ENCODE measurements around the gene MPDZ. TPM values are rescaled to one million over a fixed set of nuclear protein-coding genes. Genes with fewer than 3 reads are reported as not detected.
A peak's percentile ranks its signal among the peaks of the same experiment; 100 is the strongest.

Gene MPDZ
- total and polyA plus RNA-seq, 4 donors: 19.3 to 113 (median 62.8) TPM

DNA sequence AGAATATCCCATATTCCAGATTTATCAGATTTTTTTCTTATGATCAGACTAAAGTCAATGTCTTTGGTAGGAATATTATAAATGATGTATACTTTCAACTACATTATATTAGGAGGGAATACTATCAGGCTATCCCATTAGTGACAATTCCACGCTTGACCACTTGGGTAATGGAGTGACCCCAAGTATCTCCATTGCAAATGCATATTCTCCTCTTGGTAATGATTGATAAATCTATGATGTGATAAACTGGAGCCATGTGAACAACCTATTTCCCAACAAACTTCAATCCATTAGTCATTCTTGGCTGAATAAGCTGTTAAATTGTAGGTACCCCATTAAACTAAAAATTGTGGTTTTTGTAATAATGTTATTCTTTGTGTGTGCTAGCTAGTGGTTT is 12.2 kb upstream of the MPDZ start:
- H3K27me3 ChIP-seq (ENCODE audit: control insufficient read depth in 1 of 2, insufficient read depth in 2 of 2, low read length in 1 of 2): no peaks in the 10 kb centered on the region
- WGBS, 2 donors: 95 to 100% methylated on average over 1 of the region's 1 CpG
- no peak overlapping the region for H3K27ac ChIP-seq (ENCODE audit: low read depth in 1 of 2, low read length in 2 of 2)
- no peaks in the 10 kb centered on the region for H3K4me1 ChIP-seq (ENCODE audit: control insufficient read depth in 1 of 2, insufficient read depth in 2 of 2, low read length in 2 of 2)
- no peak overlapping the region for H3K4me3 ChIP-seq (ENCODE audit: low read length in 2 of 2)
- intact Hi-C loops (cut with DNase I): no loop called here
- H3K9me3 ChIP-seq (ENCODE audit: control insufficient read depth, low read length): no peaks in the 10 kb centered on the region
- no peak for DNase-seq
- no peaks in the 10 kb centered on the region for H3K36me3 ChIP-seq (ENCODE audit: control insufficient read depth in 1 of 2, insufficient read depth in 2 of 2, low read length in 1 of 2)
- no peak for ATAC-seq (ENCODE audit: low FRiP score)

DNA sequence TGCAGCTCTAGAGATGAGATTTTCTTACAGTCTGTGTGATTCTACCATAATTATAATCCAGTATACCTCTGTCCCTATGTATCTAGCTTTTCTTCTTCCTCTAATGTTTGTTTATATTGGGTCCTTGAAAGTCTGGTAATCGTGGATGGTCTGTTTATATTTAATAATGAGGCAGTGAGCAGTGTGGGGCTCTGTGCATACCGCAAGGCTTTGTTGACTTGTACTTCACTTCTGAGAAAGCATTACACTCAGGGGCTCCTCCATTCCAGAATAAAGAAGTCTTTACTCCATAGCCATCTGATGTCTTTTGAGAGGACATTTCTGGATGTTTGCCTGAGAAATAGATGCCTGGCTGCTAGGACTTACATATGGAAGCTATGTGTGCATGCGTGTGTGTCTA is 4.5 kb upstream of the MPDZ start:
- ATAC-seq (ENCODE audit: low FRiP score): no peak
- no peak for DNase-seq
- intact Hi-C loops (cut with DNase I): no loop called here
- WGBS, 2 donors: 71 to 72% methylated on average over 3 of the region's 3 CpGs
- H3K27ac ChIP-seq (ENCODE audit: low read depth in 1 of 2, low read length in 2 of 2): no peak overlapping the region
- no peaks in the 10 kb centered on the region for H3K36me3 ChIP-seq (ENCODE audit: control insufficient read depth in 1 of 2, insufficient read depth in 2 of 2, low read length in 1 of 2)
- H3K9me3 ChIP-seq (ENCODE audit: control insufficient read depth, low read length): no peaks in the 10 kb centered on the region
- no peaks in the 10 kb centered on the region for H3K4me1 ChIP-seq (ENCODE audit: control insufficient read depth in 1 of 2, insufficient read depth in 2 of 2, low read length in 2 of 2)
- H3K4me3 ChIP-seq (ENCODE audit: low read length in 2 of 2): no peak overlapping the region
- no peaks in the 10 kb centered on the region for H3K27me3 ChIP-seq (ENCODE audit: control insufficient read depth in 1 of 2, insufficient read depth in 2 of 2, low read length in 1 of 2)

DNA sequence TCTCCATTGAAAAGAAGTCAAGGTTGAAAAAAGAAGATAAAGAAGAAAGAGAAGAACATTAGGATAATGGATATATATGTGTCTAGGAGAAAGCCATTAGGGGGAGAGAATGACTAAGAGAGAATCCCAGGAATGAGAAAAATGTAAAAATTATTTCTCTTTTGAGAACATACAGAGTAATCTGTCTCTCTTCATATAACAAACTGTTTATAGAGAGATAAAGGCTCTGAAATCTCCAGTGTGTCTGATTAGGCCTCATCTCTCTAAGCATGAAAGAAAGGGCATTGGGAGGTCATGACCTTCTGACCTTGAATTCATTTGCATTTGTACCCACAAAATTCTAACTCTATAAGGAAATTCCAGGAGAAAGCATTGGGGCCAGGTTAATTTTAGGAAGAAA is 3.5 kb upstream of the MPDZ start:
- H3K9me3 ChIP-seq (ENCODE audit: control insufficient read depth, low read length): no peaks in the 10 kb centered on the region
- DNase-seq (no peak), ATAC-seq (ENCODE audit: low FRiP score) (no peak)
- H3K27ac ChIP-seq (ENCODE audit: low read depth in 1 of 2, low read length in 2 of 2): no peak overlapping the region
- no peaks in the 10 kb centered on the region for H3K27me3 ChIP-seq (ENCODE audit: control insufficient read depth in 1 of 2, insufficient read depth in 2 of 2, low read length in 1 of 2)
- intact Hi-C loops (cut with DNase I): no loop called here
- no peaks in the 10 kb centered on the region for H3K4me1 ChIP-seq (ENCODE audit: control insufficient read depth in 1 of 2, insufficient read depth in 2 of 2, low read length in 2 of 2)
- H3K4me3 ChIP-seq (ENCODE audit: low read length in 2 of 2): no peak overlapping the region
- no peaks in the 10 kb centered on the region for H3K36me3 ChIP-seq (ENCODE audit: control insufficient read depth in 1 of 2, insufficient read depth in 2 of 2, low read length in 1 of 2)

DNA sequence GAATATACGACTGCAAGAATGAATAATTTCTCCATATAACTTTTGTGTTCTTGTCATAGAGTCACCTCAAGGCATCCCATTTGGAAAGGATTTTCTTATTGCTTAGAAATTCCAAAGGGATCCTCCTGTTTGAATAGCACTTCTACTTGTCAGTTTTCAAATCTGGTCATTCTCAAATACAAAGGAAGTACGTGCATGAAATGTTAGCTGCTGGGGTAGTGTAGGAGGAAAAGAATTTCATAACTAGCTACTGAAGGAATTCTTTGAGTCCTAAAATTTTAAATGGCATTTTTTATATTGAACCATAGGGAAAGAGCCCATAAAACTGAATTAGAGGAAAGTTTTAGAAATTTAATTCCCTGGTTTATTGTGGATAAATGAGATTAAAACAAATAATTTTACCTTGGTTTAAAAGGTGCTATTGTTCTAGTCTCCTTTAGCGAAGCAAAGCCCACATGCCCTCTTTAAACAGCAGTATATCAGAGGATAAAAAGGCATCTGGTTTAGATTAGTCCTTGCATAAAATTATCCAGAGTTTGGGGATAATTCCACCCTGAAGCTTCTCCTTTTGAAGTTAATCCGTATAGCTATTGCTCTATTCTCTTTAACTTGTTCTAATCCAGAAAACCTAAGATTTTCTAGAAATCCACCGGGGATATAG is 2.0 kb upstream of the MPDZ start:
- Histone ChIP-seq H3K27ac (ENCODE audit: low read depth in 1 of 2, low read length in 2 of 2) (no peak overlapping the region), H3K4me3 (ENCODE audit: low read length in 2 of 2) (no peak overlapping the region), H3K27me3 (ENCODE audit: control insufficient read depth in 1 of 2, insufficient read depth in 2 of 2, low read length in 1 of 2) (no peaks in the 10 kb centered on the region), H3K9me3 (ENCODE audit: control insufficient read depth, low read length) (no peaks in the 10 kb centered on the region), H3K4me1 (ENCODE audit: control insufficient read depth in 1 of 2, insufficient read depth in 2 of 2, low read length in 2 of 2) (no peaks in the 10 kb centered on the region), H3K36me3 (ENCODE audit: control insufficient read depth in 1 of 2, insufficient read depth in 2 of 2, low read length in 1 of 2) (no peaks in the 10 kb centered on the region)
- 84 to 89% methylated on average over 5 of the region's 5 CpGs for WGBS, 2 donors
- no peak for ATAC-seq (ENCODE audit: low FRiP score)
- no peak for DNase-seq
- intact Hi-C loops (cut with DNase I): no loop called here

DNA sequence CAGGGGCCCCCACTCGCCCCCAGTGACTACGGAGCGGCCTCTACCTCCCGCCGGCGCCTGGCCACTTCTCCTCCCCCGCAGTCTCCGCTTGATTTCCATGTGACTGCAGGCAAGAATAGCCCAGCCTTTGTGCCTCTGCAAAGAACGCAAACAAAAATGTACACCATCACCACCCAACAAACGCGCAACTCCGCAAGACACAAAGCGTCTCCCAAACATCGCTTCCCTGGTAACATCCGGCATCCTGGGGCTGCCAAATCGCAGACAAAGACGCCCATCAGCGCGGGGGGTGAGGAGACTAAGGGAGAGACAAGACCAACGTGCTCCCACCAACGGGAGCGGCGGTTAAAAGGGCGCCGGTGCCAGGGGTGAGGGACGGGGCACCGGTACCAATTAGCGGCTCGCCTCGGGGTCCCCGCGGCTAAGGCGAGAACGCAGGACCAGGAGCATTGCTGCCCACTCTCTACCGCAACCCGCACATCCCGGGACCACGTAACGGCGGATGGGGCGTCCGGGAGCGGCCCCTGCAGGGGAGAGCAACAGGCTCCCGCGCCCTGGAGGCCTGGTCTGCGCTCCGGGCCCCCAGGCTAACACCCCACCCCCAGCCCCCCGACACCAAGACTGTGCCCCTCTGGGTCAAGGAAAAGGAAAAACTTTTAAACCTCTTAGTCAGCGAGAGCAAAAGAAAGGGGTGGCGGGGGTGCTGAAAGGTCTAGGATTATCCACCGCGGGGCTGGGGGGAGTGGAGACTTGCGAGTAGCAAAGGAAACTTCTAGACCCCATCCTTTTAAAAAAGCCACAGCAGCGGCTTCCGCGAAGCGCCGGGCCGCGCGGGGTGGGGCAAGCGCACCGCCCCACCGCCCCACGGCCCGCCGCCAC is 885 bp downstream of the MPDZ start:
- intact Hi-C loops (cut with DNase I): no loop called here
- Histone ChIP-seq H3K27ac (ENCODE audit: low read depth in 1 of 2, low read length in 2 of 2) (peak overlapping the region; percentile 72 to 94), H3K36me3 (ENCODE audit: control insufficient read depth in 1 of 2, insufficient read depth in 2 of 2, low read length in 1 of 2) (no peaks in the 10 kb centered on the region), H3K9me3 (ENCODE audit: control insufficient read depth, low read length) (no peaks in the 10 kb centered on the region), H3K4me3 (ENCODE audit: low read length in 2 of 2) (peak overlapping the region; percentile 75 to 79), H3K27me3 (ENCODE audit: control insufficient read depth in 1 of 2, insufficient read depth in 2 of 2, low read length in 1 of 2) (no peaks in the 10 kb centered on the region), H3K4me1 (ENCODE audit: control insufficient read depth in 1 of 2, insufficient read depth in 2 of 2, low read length in 2 of 2) (peaks cover 0 to 4% of the 10 kb centered on the region in 2 donors)
- DNase-seq (peak; percentile 72 to 84), ATAC-seq (ENCODE audit: low FRiP score) (peak; percentile 82)
- 1% methylated on average over 54 to 67 of the region's 67 CpGs for WGBS, 2 donors

DNA sequence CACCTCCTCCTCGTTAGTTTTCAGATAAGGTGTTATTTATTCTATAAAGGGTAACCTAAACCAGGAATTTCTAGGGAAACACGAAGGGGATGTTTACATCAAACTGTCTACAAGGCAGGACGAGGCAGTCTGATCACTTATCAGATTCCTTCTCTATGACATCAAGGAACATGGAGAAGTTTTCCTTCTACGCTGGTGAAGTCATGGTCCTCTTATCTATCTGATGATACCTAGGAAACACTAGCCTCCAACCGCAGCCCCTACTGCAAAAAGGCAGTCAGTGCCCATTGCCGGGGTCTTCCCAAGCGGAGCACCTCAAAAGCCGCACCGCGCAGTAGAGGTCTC is 1.5 kb downstream of the MPDZ start:
- Histone ChIP-seq H3K4me3 (ENCODE audit: low read length in 2 of 2) (peak overlapping the region; percentile 75 to 79), H3K27me3 (ENCODE audit: control insufficient read depth in 1 of 2, insufficient read depth in 2 of 2, low read length in 1 of 2) (no peaks in the 10 kb centered on the region), H3K36me3 (ENCODE audit: control insufficient read depth in 1 of 2, insufficient read depth in 2 of 2, low read length in 1 of 2) (no peaks in the 10 kb centered on the region), H3K4me1 (ENCODE audit: control insufficient read depth in 1 of 2, insufficient read depth in 2 of 2, low read length in 2 of 2) (peaks cover 0 to 4% of the 10 kb centered on the region in 2 donors), H3K27ac (ENCODE audit: low read depth in 1 of 2, low read length in 2 of 2) (peak overlapping the region; percentile 72 to 94), H3K9me3 (ENCODE audit: control insufficient read depth, low read length) (no peaks in the 10 kb centered on the region)
- intact Hi-C loops (cut with DNase I): no loop called here
- DNase-seq (no peak), ATAC-seq (ENCODE audit: low FRiP score) (peak; percentile 4)
- 4 to 5% methylated on average over 10 of the region's 10 CpGs for WGBS, 2 donors

DNA sequence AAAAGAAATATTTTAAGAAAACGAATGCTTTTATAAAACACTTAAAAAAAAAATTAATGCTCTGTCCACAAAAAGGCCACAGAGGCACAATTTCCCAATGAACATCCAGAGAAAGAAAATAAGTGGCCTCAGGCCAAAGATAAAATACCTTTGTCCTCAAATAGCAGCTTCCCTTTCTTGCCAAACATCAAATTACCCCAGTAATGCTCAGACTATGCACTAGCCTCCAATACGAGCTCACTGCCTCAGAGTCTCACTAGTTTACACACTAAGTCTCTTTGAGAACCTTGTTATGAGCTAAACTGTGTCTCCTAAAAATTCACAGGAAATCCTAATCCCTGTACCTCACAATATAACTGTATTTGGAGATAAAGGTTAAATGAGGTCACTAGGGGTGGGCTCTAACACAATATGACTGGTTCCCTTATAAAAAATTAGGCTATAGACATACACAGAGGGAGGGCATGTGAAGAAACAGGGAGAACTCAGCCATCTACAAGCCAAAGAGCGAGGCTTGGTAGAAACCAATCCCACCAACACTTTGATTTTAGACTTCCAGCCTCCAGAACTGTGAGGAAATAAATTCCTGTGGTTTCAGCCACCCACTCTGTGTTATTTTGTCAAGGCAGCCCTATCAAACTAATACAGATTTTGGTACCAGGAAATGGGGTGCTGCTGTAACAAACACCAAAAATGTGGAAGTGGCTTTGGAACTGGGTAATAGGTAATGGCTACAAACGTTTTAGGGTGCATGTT is 4.4 kb downstream of the MPDZ start:
- Histone ChIP-seq H3K36me3 (ENCODE audit: control insufficient read depth in 1 of 2, insufficient read depth in 2 of 2, low read length in 1 of 2) (no peaks in the 10 kb centered on the region), H3K4me3 (ENCODE audit: low read length in 2 of 2) (no peak overlapping the region), H3K27ac (ENCODE audit: low read depth in 1 of 2, low read length in 2 of 2) (peak overlapping the region; percentile 55 to 70), H3K9me3 (ENCODE audit: control insufficient read depth, low read length) (no peaks in the 10 kb centered on the region), H3K27me3 (ENCODE audit: control insufficient read depth in 1 of 2, insufficient read depth in 2 of 2, low read length in 1 of 2) (no peaks in the 10 kb centered on the region), H3K4me1 (ENCODE audit: control insufficient read depth in 1 of 2, insufficient read depth in 2 of 2, low read length in 2 of 2) (peaks cover 0 to 4% of the 10 kb centered on the region in 2 donors)
- intact Hi-C loops (cut with DNase I): no loop called here
- DNase-seq (no peak), ATAC-seq (ENCODE audit: low FRiP score) (no peak)
- 32% methylated on average over 4 of the region's 4 CpGs for WGBS, 2 donors

DNA sequence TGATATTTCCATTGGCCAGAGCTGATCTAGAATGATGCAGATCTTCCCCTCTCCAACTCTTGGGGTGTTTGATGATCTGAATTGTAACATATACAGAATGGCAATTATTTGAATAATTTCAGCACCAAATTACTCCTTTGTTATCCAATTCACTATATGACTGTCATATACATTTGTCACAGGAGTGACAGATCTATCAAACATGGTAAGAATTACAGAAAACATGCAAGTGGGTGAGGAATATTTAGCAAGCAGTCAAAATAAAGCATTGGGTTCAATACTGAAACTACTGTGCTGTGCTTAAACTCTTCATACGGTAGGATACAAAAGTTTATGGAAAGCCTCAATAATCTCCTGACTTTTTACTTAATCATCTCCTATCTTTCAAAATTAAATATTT is 8.8 kb downstream of the MPDZ start:
- intact Hi-C loops (cut with DNase I): no loop called here
- H3K4me1 ChIP-seq (ENCODE audit: control insufficient read depth in 1 of 2, insufficient read depth in 2 of 2, low read length in 2 of 2): peaks cover 0 to 7% of the 10 kb centered on the region in 2 donors

More for the DNA sequence above, 8.8 kb downstream of the MPDZ start:
- no peaks in the 10 kb centered on the region for H3K36me3 ChIP-seq (ENCODE audit: control insufficient read depth in 1 of 2, insufficient read depth in 2 of 2, low read length in 1 of 2)
- ATAC-seq (ENCODE audit: low FRiP score): no peak
- no peak overlapping the region for H3K4me3 ChIP-seq (ENCODE audit: low read length in 2 of 2)
- 86 to 95% methylated on average over 1 of the region's 1 CpG for WGBS, 2 donors
- no peaks in the 10 kb centered on the region for H3K9me3 ChIP-seq (ENCODE audit: control insufficient read depth, low read length)
- no peak for DNase-seq
- H3K27me3 ChIP-seq (ENCODE audit: control insufficient read depth in 1 of 2, insufficient read depth in 2 of 2, low read length in 1 of 2): no peaks in the 10 kb centered on the region
- no peak overlapping the region for H3K27ac ChIP-seq (ENCODE audit: low read depth in 1 of 2, low read length in 2 of 2)

Measured in aorta (tissue), 5 donors.